Muscle of leg (tissue), 11 donors: ENCODE results near the gene DGAT2. TPM values are rescaled to one million over a fixed set of nuclear protein-coding genes. Genes with fewer than 3 reads are reported as not detected.
A peak's percentile ranks its signal among the peaks of the same experiment; 100 is the strongest.

Experiments
- DNase-seq: peaks from one replicate; pipeline ENCODE4 v3.0.0; 2013
- H3K27ac ChIP-seq: one replicate; pipeline ENCODE4 v1.5.1; 2013; ENCODE audit warnings: mild to moderate bottlenecking, low read length, control low read depth
- H3K27me3 ChIP-seq: one replicate; pipeline ENCODE4 v1.6.1; 2013; ENCODE audit warnings: low read length; ENCODE audit not compliant: control insufficient read depth, insufficient read depth
- H3K36me3 ChIP-seq: one replicate; pipeline ENCODE4 v1.6.1; 2013; ENCODE audit warnings: low read length; ENCODE audit not compliant: control insufficient read depth, insufficient read depth
- H3K4me1 ChIP-seq: one replicate; pipeline ENCODE4 v1.6.1; 2013; ENCODE audit warnings: low read length; ENCODE audit not compliant: control insufficient read depth, insufficient read depth
- H3K4me3 ChIP-seq: one replicate; pipeline ENCODE4 v1.5.1; 2013; ENCODE audit warnings: low read length, control low read depth
- H3K9me3 ChIP-seq: replicated peaks from 2 replicates; pipeline ENCODE4 v1.6.1; 2013; ENCODE audit warnings: low read depth, low read length; ENCODE audit not compliant: control insufficient read depth
- WGBS: methylation state at CpG from one replicate; pipeline ENCODE4 v1.1.5; 2013; ENCODE audit warnings: missing lambda C conversion rate; ENCODE audit not compliant: insufficient coverage; 5-methylcytosine and 5-hydroxymethylcytosine counted together
- polyA plus RNA-seq, 8 donors: library from polyadenylated mRNA; unstranded; fragments of 120-200 nt; gene quantifications; one replicate each; pipeline versions ENCODE4 v1.2.1 to v1.2.3, GENCODE V29; 2013; ENCODE audit warnings: inconsistent platforms in 1 of 8, low replicate concordance in 1 of 8; ENCODE audit not compliant: insufficient read length in 8 of 8, insufficient read depth in 1 of 8
- total RNA-seq: library from RNA; stranded (reverse); fragments of 120-200 nt; gene quantifications from one replicate; pipeline ENCODE4 v1.2.4, GENCODE V29; 2013

DGAT2 gene
- total and polyA plus RNA-seq, 9 donors: 0.31 to 3.8 (median 0.65) TPM

GRCh38 chr11:75766443-75767227 lies 1.9 kb upstream of the DGAT2 start:
- Histone ChIP-seq H3K27ac (no peak overlapping the region), H3K36me3 (no peaks in the 10 kb centered on the region), H3K4me3 (no peak overlapping the region), H3K4me1 (peaks cover 17% of the 10 kb centered on the region), H3K9me3 (no peaks in the 10 kb centered on the region), H3K27me3 (peaks cover 44% of the 10 kb centered on the region)
- DNase-seq: no peak
- 61% methylated on average over 3 of the region's 4 CpGs for WGBS

DNA sequence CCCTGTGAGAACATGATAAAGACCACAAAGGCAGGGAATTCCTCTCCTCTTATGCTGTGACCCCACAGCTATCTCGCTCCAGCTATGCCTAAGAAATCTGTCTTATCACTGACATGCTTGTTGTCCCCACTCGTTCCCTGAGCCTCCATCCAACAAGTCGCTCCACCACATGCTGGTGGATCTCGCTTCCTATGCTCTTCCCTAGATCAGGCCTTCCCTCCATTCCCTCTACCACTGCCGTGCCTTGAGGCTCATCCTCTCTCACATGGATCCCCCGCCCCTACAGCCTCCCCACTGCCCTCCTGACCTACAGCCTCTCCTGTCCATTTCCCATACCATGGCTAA lies 1.4 kb upstream of the DGAT2 start:
- Histone ChIP-seq H3K9me3 (no peaks in the 10 kb centered on the region), H3K4me1 (peaks cover 17% of the 10 kb centered on the region)
- 90% methylated on average over 6 of the region's 6 CpGs for WGBS

GRCh38 chr11:75767793-75768111 lies 826 bp upstream of the DGAT2 start:
- no peak overlapping the region for H3K4me3 ChIP-seq
- WGBS: 38% methylated on average over 1 of the region's 1 CpG
- H3K4me1 ChIP-seq: peaks cover 17% of the 10 kb centered on the region
- peaks cover 46% of the 10 kb centered on the region for H3K27me3 ChIP-seq
- H3K9me3 ChIP-seq: no peaks in the 10 kb centered on the region
- no peak for DNase-seq
- H3K36me3 ChIP-seq: no peaks in the 10 kb centered on the region
- no peak overlapping the region for H3K27ac ChIP-seq

More for the DNA sequence above, 1.4 kb upstream of the DGAT2 start:
- no peak overlapping the region for H3K4me3 ChIP-seq
- no peaks in the 10 kb centered on the region for H3K36me3 ChIP-seq
- DNase-seq: no peak
- H3K27me3 ChIP-seq: peaks cover 44% of the 10 kb centered on the region
- no peak overlapping the region for H3K27ac ChIP-seq

GRCh38 chr11:75768909-75769771 lies 562 bp downstream of the DGAT2 start:
- no peaks in the 10 kb centered on the region for H3K9me3 ChIP-seq
- no peaks in the 10 kb centered on the region for H3K36me3 ChIP-seq
- no peak overlapping the region for H3K27ac ChIP-seq
- no peak for DNase-seq
- H3K4me1 ChIP-seq: peaks cover 17% of the 10 kb centered on the region
- H3K4me3 ChIP-seq: peak overlapping the region; percentile 13
- H3K27me3 ChIP-seq: peaks cover 46% of the 10 kb centered on the region
- 4% methylated on average over 26 of the region's 46 CpGs for WGBS

- H3K36me3 ChIP-seq: no peaks in the 10 kb centered on the region
- H3K9me3 ChIP-seq: no peaks in the 10 kb centered on the region
- whole genome bisulfite sequencing: 83% methylated on average over 1 of the region's 5 CpGs
- H3K27ac ChIP-seq: no peak overlapping the region
- peaks cover 46% of the 10 kb centered on the region for H3K27me3 ChIP-seq
- no peak for DNase-seq
- H3K4me3 ChIP-seq: no peak overlapping the region
- H3K4me1 ChIP-seq: peaks cover 17% of the 10 kb centered on the region
Observed at GRCh38 chr11:75770102-75770501, 1.5 kb downstream of the DGAT2 start.

DNA sequence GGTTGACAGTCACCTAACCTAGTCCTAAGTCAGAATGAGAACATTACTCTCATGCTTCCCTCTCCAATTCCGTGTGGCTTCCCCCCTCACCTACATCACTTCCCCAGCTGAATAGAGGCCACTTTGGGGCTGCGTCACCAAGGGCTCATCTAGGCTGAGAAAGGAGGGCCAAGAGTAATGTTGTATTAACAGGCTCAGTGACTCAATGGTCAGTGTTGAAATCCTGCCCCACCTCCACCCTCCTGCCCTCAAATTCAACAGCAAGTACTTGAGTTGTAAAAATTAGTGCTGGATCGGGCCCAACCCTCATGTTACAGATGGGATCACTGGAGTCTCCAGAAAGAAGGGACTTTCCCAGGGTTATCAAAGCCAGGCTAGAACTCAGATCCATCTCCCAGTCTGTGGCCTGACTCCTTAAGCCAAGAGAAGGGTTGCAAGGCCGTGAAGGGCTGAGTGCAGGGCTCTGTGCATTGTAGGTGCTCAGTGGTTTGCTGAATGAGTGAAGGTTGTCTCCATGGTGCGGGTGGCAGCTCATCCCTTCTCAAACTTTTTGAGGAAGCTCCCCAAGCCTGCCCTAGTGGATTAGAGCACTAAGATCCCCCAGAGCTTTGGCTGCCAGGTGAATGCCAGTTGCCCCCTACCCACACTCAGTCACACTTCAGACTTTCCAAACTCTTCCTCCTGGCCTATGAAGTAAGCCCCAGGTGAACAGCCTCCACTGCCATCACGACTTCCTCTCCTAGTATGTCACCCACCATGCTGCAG lies 3.2 kb downstream of the DGAT2 start:
- no peaks in the 10 kb centered on the region for H3K36me3 ChIP-seq
- H3K4me3 ChIP-seq: no peak overlapping the region
- H3K4me1 ChIP-seq: peaks cover 15% of the 10 kb centered on the region
- no peak for DNase-seq
- 76% methylated on average over 4 of the region's 6 CpGs for WGBS
- no peaks in the 10 kb centered on the region for H3K9me3 ChIP-seq
- H3K27ac ChIP-seq: no peak overlapping the region
- H3K27me3 ChIP-seq: peaks cover 43% of the 10 kb centered on the region

DNA sequence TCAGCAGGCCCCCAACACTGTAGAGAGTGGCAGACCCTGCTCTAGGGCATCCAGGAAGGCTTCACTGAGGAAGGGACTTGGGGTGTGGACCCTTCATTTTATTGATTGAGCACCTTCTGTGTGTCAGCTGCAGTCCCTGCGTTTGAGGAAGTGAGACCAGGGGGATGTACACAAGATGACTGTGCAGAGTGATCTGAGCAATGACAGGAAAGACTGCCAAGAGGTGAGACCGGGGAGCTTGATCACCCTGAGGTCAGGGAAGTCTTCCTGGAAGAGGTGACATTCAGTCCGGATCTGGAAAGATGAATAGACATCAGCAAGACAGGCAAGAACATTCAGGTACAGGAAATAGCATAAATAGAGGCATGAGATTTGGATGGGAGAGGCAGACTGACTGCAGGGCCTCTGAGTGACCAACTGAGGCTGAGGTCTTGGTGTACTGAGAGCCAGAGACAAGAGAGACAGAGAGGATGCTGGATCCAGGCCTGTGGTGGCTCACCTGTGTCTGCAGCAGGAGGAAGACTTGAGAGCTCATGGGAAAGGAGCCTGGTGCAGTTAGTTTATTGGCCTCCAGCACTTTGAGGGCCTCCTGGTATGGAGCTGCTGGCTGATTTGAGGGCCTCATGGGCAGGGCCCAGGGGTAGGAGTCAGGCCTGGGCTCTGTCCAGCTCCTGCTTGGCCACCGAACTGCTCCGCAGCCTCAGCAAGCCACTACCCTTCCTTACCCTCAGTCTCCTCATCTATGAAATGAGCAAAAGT lies 5.2 kb downstream of the DGAT2 start:
- 59% methylated on average over 3 of the region's 5 CpGs for WGBS
- Histone ChIP-seq H3K27me3 (peaks cover 24% of the 10 kb centered on the region), H3K36me3 (no peaks in the 10 kb centered on the region), H3K4me3 (no peak overlapping the region), H3K4me1 (peaks cover 6% of the 10 kb centered on the region), H3K27ac (no peak overlapping the region), H3K9me3 (no peaks in the 10 kb centered on the region)
- DNase-seq: peak; percentile 20

- Histone ChIP-seq H3K4me3 (no peak overlapping the region), H3K36me3 (no peaks in the 10 kb centered on the region), H3K4me1 (no peaks in the 10 kb centered on the region), H3K9me3 (no peaks in the 10 kb centered on the region), H3K27ac (no peak overlapping the region), H3K27me3 (peaks cover 14% of the 10 kb centered on the region)
- 29% methylated on average over 1 of the region's 3 CpGs for WGBS
- DNase-seq: no peak
Observed at GRCh38 chr11:75775056-75775455, 6.5 kb downstream of the DGAT2 start.

DNA sequence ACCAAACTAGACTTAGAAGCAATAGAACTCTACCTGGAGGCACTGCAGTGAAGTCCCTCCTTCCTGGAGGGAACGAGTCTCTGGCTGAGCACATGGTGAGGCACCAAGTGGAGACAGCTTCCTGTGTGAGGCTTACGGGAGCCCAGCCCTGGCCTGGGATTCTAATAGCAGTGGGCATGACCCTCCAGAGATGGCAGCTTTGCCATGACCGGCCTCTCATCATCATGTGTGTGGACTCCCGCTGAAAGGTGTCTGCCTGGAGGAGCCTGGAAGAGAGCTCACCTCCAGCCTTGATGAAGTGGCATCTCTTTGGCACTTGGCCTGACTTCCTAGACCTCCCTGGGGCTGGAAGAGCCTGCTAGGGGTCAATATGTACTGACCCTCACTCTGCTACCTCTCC lies 8.0 kb downstream of the DGAT2 start:
- H3K9me3 ChIP-seq: no peaks in the 10 kb centered on the region
- no peak overlapping the region for H3K4me3 ChIP-seq
- no peaks in the 10 kb centered on the region for H3K4me1 ChIP-seq
- H3K27me3 ChIP-seq: peaks cover 2% of the 10 kb centered on the region
- H3K27ac ChIP-seq: no peak overlapping the region
- WGBS: 80% methylated on average over 4 of the region's 4 CpGs
- no peak for DNase-seq
- no peaks in the 10 kb centered on the region for H3K36me3 ChIP-seq
